CD14-positive monocyte (primary cell): ENCODE data around the gene CCR7. TPM values are rescaled to one million over a fixed set of nuclear protein-coding genes. Genes with fewer than 3 reads are reported as not detected.

Experiments used
- DNase-seq, 3 donors: peaks; one replicate each; pipeline ENCODE4 v3.0.0-alpha.2; 2011 to 2022
- H2AFZ ChIP-seq: 2 replicates; pipeline ENCODE4 v1.6.0; 2012; ENCODE audit warnings: mild to moderate bottlenecking, low read depth, low read length, inconsistent platforms; ENCODE audit not compliant: insufficient read depth, poor library complexity, severe bottlenecking
- H3K27ac ChIP-seq, 2 donors: 1 replicate in 1 of 2; 2 replicates in 1 of 2; pipeline ENCODE4 v1.5.1; 2012 to 2013; ENCODE audit warnings: low read length in 2 of 2, control low read depth in 1 of 2, inconsistent platforms in 1 of 2, low read depth in 1 of 2, mild to moderate bottlenecking in 1 of 2
- H3K27me3 ChIP-seq, 2 donors: one replicate each; pipeline versions ENCODE4 v1.6.0 to v1.6.1; 2011 to 2013; ENCODE audit warnings: low read length in 2 of 2; ENCODE audit not compliant: control insufficient read depth in 2 of 2, insufficient read depth in 2 of 2
- H3K36me3 ChIP-seq, 2 donors: replicated peaks in 1 of 2; 1 replicate in 1 of 2; 2 replicates in 1 of 2; pipeline versions ENCODE4 v1.5.1 to v1.6.1; 2012 to 2013; ENCODE audit warnings: low read length in 2 of 2, control low read depth in 1 of 2, inconsistent platforms in 1 of 2, mild to moderate bottlenecking in 1 of 2; ENCODE audit not compliant: insufficient read depth in 2 of 2, control insufficient read depth in 1 of 2
- H3K4me1 ChIP-seq, 2 donors: 1 replicate in 1 of 2; 2 replicates in 1 of 2; pipeline versions ENCODE4 v1.5.1 to v1.6.1; 2012 to 2013; ENCODE audit warnings: low read length in 2 of 2, control low read depth in 1 of 2, inconsistent platforms in 1 of 2, mild to moderate bottlenecking in 1 of 2, moderate library complexity in 1 of 2; ENCODE audit not compliant: insufficient read depth in 2 of 2, control insufficient read depth in 1 of 2
- H3K4me2 ChIP-seq: replicated peaks from 2 replicates; pipeline ENCODE3; 2012; ENCODE audit warnings: low read length, moderate library complexity, mild to moderate bottlenecking; ENCODE audit not compliant: poor library complexity, severe bottlenecking; ENCODE audit errors: extremely low read depth
- H3K4me3 ChIP-seq, 3 experiments: fragments of 200-600 bp in 1 of 3; sonication (generic) in 1 of 3; replicated peaks in 1 of 3; 1 replicate in 2 of 3; 2 replicates in 1 of 3; pipeline ENCODE4 v1.5.1; 2011 to 2013; ENCODE audit warnings: low read length in 3 of 3, mild to moderate bottlenecking in 3 of 3, control low read depth in 2 of 3, low read depth in 2 of 3, inconsistent platforms in 1 of 3, moderate library complexity in 1 of 3
- H3K79me2 ChIP-seq: 2 replicates; pipeline ENCODE4 v1.6.0; 2012; ENCODE audit warnings: mild to moderate bottlenecking, control low read depth, inconsistent platforms, low read length, moderate library complexity; ENCODE audit not compliant: insufficient read depth
- H3K9ac ChIP-seq: 2 replicates; pipeline ENCODE4 v1.6.0; 2017; ENCODE audit warnings: low read length, mild to moderate bottlenecking; ENCODE audit not compliant: insufficient read depth, poor library complexity, severe bottlenecking
- H3K9me3 ChIP-seq, 2 donors: replicated peaks in 1 of 2; 1 replicate in 1 of 2; 2 replicates in 1 of 2; pipeline versions ENCODE4 v1.5.1 to v1.6.1; 2012 to 2013; ENCODE audit warnings: low read length in 2 of 2, control low read depth in 1 of 2; ENCODE audit not compliant: control insufficient read depth in 1 of 2, insufficient read depth in 1 of 2
- H4K20me1 ChIP-seq: 2 replicates; pipeline ENCODE4 v1.6.0; 2012; ENCODE audit warnings: mild to moderate bottlenecking, low read length, control low read depth, moderate library complexity; ENCODE audit not compliant: insufficient read depth
- H3K27ac Mint-ChIP-seq, 7 donors: one replicate each; pipeline ENCODE4 v1.8.0; 2020; ENCODE audit warnings: mild to moderate bottlenecking in 7 of 7, mixed read lengths in 7 of 7, moderate library complexity in 6 of 7, inconsistent platforms in 2 of 7
- H3K27me3 Mint-ChIP-seq, 3 donors: one replicate each; pipeline ENCODE4 v1.8.0; 2021 to 2022; ENCODE audit warnings: low read depth in 3 of 3, mild to moderate bottlenecking in 3 of 3, mixed read lengths in 3 of 3, moderate library complexity in 3 of 3, inconsistent platforms in 1 of 3
- H3K36me3 Mint-ChIP-seq, 2 donors: one replicate each; pipeline ENCODE4 v1.8.0; 2020; ENCODE audit warnings: mixed read lengths in 2 of 2, inconsistent platforms in 1 of 2, mild to moderate bottlenecking in 1 of 2
- H3K4me1 Mint-ChIP-seq: one replicate; pipeline ENCODE4 v1.8.0; 2020; ENCODE audit warnings: mild to moderate bottlenecking, mixed read lengths
- H3K4me3 Mint-ChIP-seq, 2 donors: one replicate each; pipeline ENCODE4 v1.8.0; 2020; ENCODE audit warnings: mild to moderate bottlenecking in 2 of 2, mixed read lengths in 2 of 2, moderate library complexity in 1 of 2
- H3K9me3 Mint-ChIP-seq, 7 donors: one replicate each; pipeline ENCODE4 v1.8.0; 2020 to 2022; ENCODE audit warnings: mixed read lengths in 7 of 7, mild to moderate bottlenecking in 6 of 7, moderate library complexity in 6 of 7, inconsistent platforms in 2 of 7
- WGBS: methylation state at CpG from one replicate; pipeline ENCODE4 v1.1.5; 2013; ENCODE audit warnings: missing lambda C conversion rate; ENCODE audit not compliant: insufficient coverage; 5-methylcytosine and 5-hydroxymethylcytosine counted together
- intact Hi-C, 2 donors: fragments of 100-400 bp; cut with micrococcal nuclease; formaldehyde crosslinking; loops; one replicate each; pipeline versions ENCODE4 v1.15.0 to v1.15.1; 2023
- polyA plus RNA-seq, 3 donors: library from polyadenylated mRNA; depleted of rRNA in 1 of 3; unstranded in 2 of 3; stranded (reverse) in 1 of 3; fragments of 300-500 nt in 2 of 3; fragments of >200 nt in 1 of 3; fragmentation: Illumina TruSeq in 2 of 3; gene quantifications; 1 replicate in 2 of 3; 2 replicates in 1 of 3; pipeline ENCODE4 v1.2.3, GENCODE V29; 2012 to 2021
- TF ChIP-seq, protein P1 (sequence below): fragments of 200-600 bp; IDR thresholded peaks from one replicate; pipeline ENCODE4 v1.8.0; 2022; ENCODE audit warnings: antibody characterized with exemption, mild to moderate bottlenecking

The CCR7 gene
- polyA plus RNA-seq, 3 donors = 0.15 to 2.1 (median 1.2) TPM

DNA sequence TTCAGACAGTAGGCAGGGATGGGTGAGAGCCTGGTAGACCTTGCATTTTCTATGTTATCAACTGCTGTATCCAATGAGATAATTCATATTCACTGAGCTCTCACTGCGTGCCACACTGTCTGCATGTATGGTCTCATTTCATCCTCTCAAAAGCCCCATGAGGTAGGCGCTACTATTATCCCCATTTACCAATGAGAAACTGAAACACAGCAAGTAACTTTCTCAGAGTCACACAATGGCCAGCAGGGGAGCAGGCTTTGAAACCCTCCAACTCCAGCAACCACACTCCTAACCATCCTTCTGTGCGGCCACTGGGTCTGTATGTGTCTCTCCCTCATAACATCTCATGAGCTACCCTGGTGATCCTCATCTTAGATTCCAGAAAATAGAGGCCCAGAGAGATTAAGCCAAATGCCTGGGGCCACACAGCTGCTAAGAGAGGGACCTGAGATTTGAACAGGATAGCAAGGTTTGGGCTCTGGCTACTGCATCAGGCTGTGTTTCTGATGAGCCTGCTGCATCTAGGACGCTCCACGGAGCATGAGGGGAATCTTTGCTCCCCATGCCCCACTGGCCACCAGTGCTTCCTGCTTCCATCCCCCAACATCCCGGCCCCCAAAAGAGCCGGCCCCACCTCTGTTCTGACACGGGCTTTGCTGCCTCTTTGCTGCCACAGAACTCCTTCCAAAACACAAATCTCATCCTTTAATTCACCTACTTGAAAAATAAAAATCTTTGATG is 3.2 kb downstream of the CCR7 start:
- Histone ChIP-seq H3K79me2 (no peaks in the 10 kb centered on the region), H3K4me2 (no peak overlapping the region), H4K20me1 (no peaks in the 10 kb centered on the region), H3K4me1 (peaks cover 10 to 11% of the 10 kb centered on the region in 2 donors), H3K9ac (no peak overlapping the region), H3K27me3 (peaks cover 2 to 25% of the 10 kb centered on the region in 2 donors), H3K36me3 (no peaks in the 10 kb centered on the region), H3K27ac (no peak overlapping the region), H2AFZ (no peak overlapping the region), H3K9me3 (no peaks in the 10 kb centered on the region), H3K4me3 (no peak overlapping the region)
- TF ChIP-seq, protein P1, sequence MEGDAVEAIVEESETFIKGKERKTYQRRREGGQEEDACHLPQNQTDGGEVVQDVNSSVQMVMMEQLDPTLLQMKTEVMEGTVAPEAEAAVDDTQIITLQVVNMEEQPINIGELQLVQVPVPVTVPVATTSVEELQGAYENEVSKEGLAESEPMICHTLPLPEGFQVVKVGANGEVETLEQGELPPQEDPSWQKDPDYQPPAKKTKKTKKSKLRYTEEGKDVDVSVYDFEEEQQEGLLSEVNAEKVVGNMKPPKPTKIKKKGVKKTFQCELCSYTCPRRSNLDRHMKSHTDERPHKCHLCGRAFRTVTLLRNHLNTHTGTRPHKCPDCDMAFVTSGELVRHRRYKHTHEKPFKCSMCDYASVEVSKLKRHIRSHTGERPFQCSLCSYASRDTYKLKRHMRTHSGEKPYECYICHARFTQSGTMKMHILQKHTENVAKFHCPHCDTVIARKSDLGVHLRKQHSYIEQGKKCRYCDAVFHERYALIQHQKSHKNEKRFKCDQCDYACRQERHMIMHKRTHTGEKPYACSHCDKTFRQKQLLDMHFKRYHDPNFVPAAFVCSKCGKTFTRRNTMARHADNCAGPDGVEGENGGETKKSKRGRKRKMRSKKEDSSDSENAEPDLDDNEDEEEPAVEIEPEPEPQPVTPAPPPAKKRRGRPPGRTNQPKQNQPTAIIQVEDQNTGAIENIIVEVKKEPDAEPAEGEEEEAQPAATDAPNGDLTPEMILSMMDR = no peak
- Mint-ChIP-seq H3K9me3 (peaks cover 0 to 7% (median 0%) of the 10 kb centered on the region in 7 donors), H3K4me3 (peak overlapping the region; percentile 26 to 34), H3K36me3 (no peaks in the 10 kb centered on the region), H3K27me3 (peaks cover 33 to 71% (median 38%) of the 10 kb centered on the region in 3 donors), H3K4me1 (peaks cover 28% of the 10 kb centered on the region), H3K27ac (peak overlapping the region in 1 of 7 donors; percentile 91)
- intact Hi-C loops = no loop called here
- no peak for DNase-seq
- 71% methylated on average over 7 of the region's 8 CpGs for WGBS

- Histone ChIP-seq H2AFZ (no peak overlapping the region), H3K4me1 (peaks cover 10 to 11% of the 10 kb centered on the region in 2 donors), H3K4me2 (no peak overlapping the region), H3K27ac (no peak overlapping the region), H3K79me2 (no peaks in the 10 kb centered on the region), H3K27me3 (peaks cover 2 to 32% of the 10 kb centered on the region in 2 donors), H3K9me3 (no peaks in the 10 kb centered on the region), H4K20me1 (no peaks in the 10 kb centered on the region), H3K36me3 (no peaks in the 10 kb centered on the region), H3K4me3 (no peak overlapping the region), H3K9ac (no peak overlapping the region)
- Mint-ChIP-seq H3K4me3 (peak overlapping the region; percentile 17 to 34), H3K36me3 (no peaks in the 10 kb centered on the region), H3K27me3 (peaks cover 38 to 76% (median 41%) of the 10 kb centered on the region in 3 donors), H3K9me3 (peaks cover 0 to 3% (median 0%) of the 10 kb centered on the region in 7 donors), H3K4me1 (peaks cover 33% of the 10 kb centered on the region), H3K27ac (peak overlapping the region in 4 of 7 donors; percentile 46 to 91 (median 76))
- TF ChIP-seq, protein P1 = no peak
- intact Hi-C loops = no loop called here
- WGBS = no CpG with 5 or more reads among the region's 3 CpGs
- peak in 1 of 3 donors; percentile 65 for DNase-seq
Measured at GRCh38 chr17:40561294-40561870, 3.9 kb downstream of the CCR7 start.
